ENCODE measurements around the gene NGDN.

Gene NGDN

GRCh38 chr14:23469906-23470403 is 452 bp downstream of the NGDN start:
- no peak overlapping the region for H3K4me3 Mint-ChIP-seq
- H3K27me3 Mint-ChIP-seq, result no peaks in the 10 kb centered on the region
- DNase-seq (no peak), ATAC-seq (replicated peaks) (peak; percentile 5)
- H3K27ac Mint-ChIP-seq, result no peak overlapping the region
- peaks cover 54% of the 10 kb centered on the region for H3K36me3 Mint-ChIP-seq (ENCODE audit: insufficient read depth)
- H3K4me1 Mint-ChIP-seq (ENCODE audit: low read depth in 2 of 2), result peaks cover 0 to 5% of the 10 kb centered on the region in 2 donors
- H3K9me3 Mint-ChIP-seq, result no peaks in the 10 kb centered on the region

- no peak for DNase-seq
- H3K4me1 Mint-ChIP-seq (ENCODE audit: low read depth in 2 of 2), result peaks cover 0 to 5% of the 10 kb centered on the region in 2 donors
- peaks cover 61% of the 10 kb centered on the region for H3K36me3 Mint-ChIP-seq (ENCODE audit: insufficient read depth)
- no peaks in the 10 kb centered on the region for H3K9me3 Mint-ChIP-seq
- peak overlapping the region in 1 of 2 donors; percentile 38 for H3K27ac Mint-ChIP-seq
- H3K4me3 Mint-ChIP-seq, result no peak overlapping the region
- no peak for ATAC-seq (replicated peaks)
- no peaks in the 10 kb centered on the region for H3K27me3 Mint-ChIP-seq
Observed at GRCh38 chr14:23470947-23471346, 1.4 kb downstream of the NGDN start.

- Mint-ChIP-seq H3K4me1 (ENCODE audit: low read depth in 2 of 2) (peaks cover 3 to 11% of the 10 kb centered on the region in 2 donors), H3K36me3 (ENCODE audit: insufficient read depth) (peaks cover 63% of the 10 kb centered on the region), H3K4me3 (no peak overlapping the region), H3K27ac (peak overlapping the region in 1 of 2 donors; percentile 59), H3K9me3 (no peaks in the 10 kb centered on the region), H3K27me3 (no peaks in the 10 kb centered on the region)
- DNase-seq (peak; percentile 63 to 70 (median 63)), ATAC-seq (replicated peaks) (peak; percentile 86)
Observed at GRCh38 chr14:23478109-23478759, 8.7 kb downstream of the NGDN start.

GRCh38 chr14:23481362-23481970 is 12.0 kb downstream of the NGDN start:
- Mint-ChIP-seq H3K9me3 (no peaks in the 10 kb centered on the region), H3K27me3 (no peaks in the 10 kb centered on the region), H3K4me3 (no peak overlapping the region), H3K36me3 (ENCODE audit: insufficient read depth) (peaks cover 31% of the 10 kb centered on the region), H3K4me1 (ENCODE audit: low read depth in 2 of 2) (peaks cover 6 to 11% of the 10 kb centered on the region in 2 donors), H3K27ac (no peak overlapping the region)
- ATAC-seq (replicated peaks), result no peak
- no peak for DNase-seq

- DNase-seq (no peak), ATAC-seq (replicated peaks) (no peak)
- H3K4me3 Mint-ChIP-seq, result no peak overlapping the region
- H3K9me3 Mint-ChIP-seq, result no peaks in the 10 kb centered on the region
- peaks cover 6 to 11% of the 10 kb centered on the region in 2 donors for H3K4me1 Mint-ChIP-seq (ENCODE audit: low read depth in 2 of 2)
- peaks cover 24% of the 10 kb centered on the region for H3K36me3 Mint-ChIP-seq (ENCODE audit: insufficient read depth)
- no peak overlapping the region for H3K27ac Mint-ChIP-seq
- no peaks in the 10 kb centered on the region for H3K27me3 Mint-ChIP-seq
Observed at GRCh38 chr14:23481979-23482822, 12.7 kb downstream of the NGDN start.

GRCh38 chr14:23482823-23483148 is 13.3 kb downstream of the NGDN start:
- peaks cover 18% of the 10 kb centered on the region for H3K36me3 Mint-ChIP-seq (ENCODE audit: insufficient read depth)
- peaks cover 4 to 10% of the 10 kb centered on the region in 2 donors for H3K4me1 Mint-ChIP-seq (ENCODE audit: low read depth in 2 of 2)
- H3K9me3 Mint-ChIP-seq, result no peaks in the 10 kb centered on the region
- H3K27ac Mint-ChIP-seq, result no peak overlapping the region
- DNase-seq (no peak), ATAC-seq (replicated peaks) (no peak)
- no peaks in the 10 kb centered on the region for H3K27me3 Mint-ChIP-seq
- H3K4me3 Mint-ChIP-seq, result no peak overlapping the region

GRCh38 chr14:23483236-23483854 is 13.8 kb downstream of the NGDN start:
- no peak for ATAC-seq (replicated peaks)
- Mint-ChIP-seq H3K9me3 (no peaks in the 10 kb centered on the region), H3K27ac (no peak overlapping the region), H3K27me3 (no peaks in the 10 kb centered on the region), H3K4me3 (no peak overlapping the region), H3K4me1 (ENCODE audit: low read depth in 2 of 2) (peaks cover 2 to 6% of the 10 kb centered on the region in 2 donors), H3K36me3 (ENCODE audit: insufficient read depth) (peaks cover 12% of the 10 kb centered on the region)
- no peak for DNase-seq

- H3K36me3 Mint-ChIP-seq (ENCODE audit: insufficient read depth), result peaks cover 3% of the 10 kb centered on the region
- no peak for DNase-seq
- H3K27ac Mint-ChIP-seq, result no peak overlapping the region
- H3K4me1 Mint-ChIP-seq (ENCODE audit: low read depth in 2 of 2), result peaks cover 2 to 4% of the 10 kb centered on the region in 2 donors
- no peaks in the 10 kb centered on the region for H3K9me3 Mint-ChIP-seq
- ATAC-seq (replicated peaks), result no peak
- H3K27me3 Mint-ChIP-seq, result no peaks in the 10 kb centered on the region
- H3K4me3 Mint-ChIP-seq, result no peak overlapping the region
Observed at GRCh38 chr14:23485326-23485725, 15.8 kb downstream of the NGDN start.

GRCh38 chr14:23486036-23486435 is 16.5 kb downstream of the NGDN start:
- Mint-ChIP-seq H3K36me3 (ENCODE audit: insufficient read depth) (no peaks in the 10 kb centered on the region), H3K4me1 (ENCODE audit: low read depth in 2 of 2) (peaks cover 2 to 4% of the 10 kb centered on the region in 2 donors), H3K4me3 (no peak overlapping the region), H3K9me3 (no peaks in the 10 kb centered on the region), H3K27ac (no peak overlapping the region), H3K27me3 (no peaks in the 10 kb centered on the region)
- no peak for DNase-seq
- no peak for ATAC-seq (replicated peaks)

GRCh38 chr14:23487216-23487615 is 17.7 kb downstream of the NGDN start:
- H3K9me3 Mint-ChIP-seq, result no peaks in the 10 kb centered on the region

GRCh38 chr14:23492618-23493272 is 23.2 kb downstream of the NGDN start:
- no peak overlapping the region for H3K27ac Mint-ChIP-seq
- H3K27me3 Mint-ChIP-seq, result no peaks in the 10 kb centered on the region
- H3K9me3 Mint-ChIP-seq, result no peaks in the 10 kb centered on the region
- no peak for ATAC-seq (replicated peaks)
- H3K4me3 Mint-ChIP-seq, result no peak overlapping the region
- peaks cover 7% of the 10 kb centered on the region for H3K36me3 Mint-ChIP-seq (ENCODE audit: insufficient read depth)
- no peaks in the 10 kb centered on the region for H3K4me1 Mint-ChIP-seq (ENCODE audit: low read depth in 2 of 2)
- DNase-seq, result no peak

More at GRCh38 chr14:23487216-23487615, 17.7 kb downstream of the NGDN start:
- ATAC-seq (replicated peaks) (no peak), DNase-seq (no peak)
- Mint-ChIP-seq H3K4me3 (no peak overlapping the region), H3K4me1 (ENCODE audit: low read depth in 2 of 2) (peaks cover 0 to 2% of the 10 kb centered on the region in 2 donors), H3K36me3 (ENCODE audit: insufficient read depth) (peaks cover 4% of the 10 kb centered on the region), H3K27me3 (no peaks in the 10 kb centered on the region), H3K27ac (no peak overlapping the region)

- no peak for ATAC-seq (replicated peaks)
- no peak for DNase-seq
- H3K27me3 Mint-ChIP-seq, result no peaks in the 10 kb centered on the region
- no peak overlapping the region for H3K27ac Mint-ChIP-seq
- H3K36me3 Mint-ChIP-seq (ENCODE audit: insufficient read depth), result peaks cover 11% of the 10 kb centered on the region
- H3K4me1 Mint-ChIP-seq (ENCODE audit: low read depth in 2 of 2), result no peaks in the 10 kb centered on the region
- H3K4me3 Mint-ChIP-seq, result no peak overlapping the region
- H3K9me3 Mint-ChIP-seq, result no peaks in the 10 kb centered on the region
Observed at GRCh38 chr14:23494223-23494622, 24.7 kb downstream of the NGDN start.

- Mint-ChIP-seq H3K4me3 (peak overlapping the region; percentile 40 to 67), H3K36me3 (ENCODE audit: insufficient read depth) (peaks cover 3% of the 10 kb centered on the region), H3K27me3 (no peaks in the 10 kb centered on the region), H3K27ac (no peak overlapping the region), H3K4me1 (ENCODE audit: low read depth in 2 of 2) (peaks cover 4 to 8% of the 10 kb centered on the region in 2 donors), H3K9me3 (no peaks in the 10 kb centered on the region)
- DNase-seq, result no peak
- ATAC-seq (replicated peaks), result no peak
Observed at GRCh38 chr14:23512156-23512555, 42.7 kb downstream of the NGDN start.

All from effector memory CD8-positive, alpha-beta T cell (primary cell).